WTC11 (cell line): ENCODE data around the gene GSTM4. TPM values are rescaled to one million over a fixed set of nuclear protein-coding genes. Genes with fewer than 3 reads are reported as not detected.

Experiments used
- ATAC-seq: fragments of 200-7000 bp; cut with Tn5 transposase; 2 replicates; pipeline ENCODE4 v1.10.0; 2021; ENCODE audit warnings: mild to moderate bottlenecking, moderate library complexity
- CTCF ChIA-PET: fragments of 300-600 bp; sonication (Branson Sonifier 250); formaldehyde crosslinking; loops from one replicate; lab custom pipeline; 2021; ENCODE audit warnings: antibody characterized with exemption; lab: Charles Lee
- POLR2A ChIA-PET: fragments of 350-600 bp; sonication (Branson Sonifier 250); formaldehyde crosslinking; loops from one replicate; lab custom pipeline; 2021; ENCODE audit warnings: antibody characterized with exemption; lab: Charles Lee
- DNase-seq: peaks from one replicate; pipeline ENCODE4 v3.0.0; 2021; ENCODE audit warnings: low spot score
- H3K27ac Mint-ChIP-seq: 2 replicates; pipeline ENCODE4 v1.8.0; 2021; ENCODE audit warnings: mixed read lengths
- H3K27me3 Mint-ChIP-seq: 2 replicates; pipeline ENCODE4 v1.8.0; 2021; ENCODE audit warnings: low read depth, mild to moderate bottlenecking, moderate library complexity, mixed read lengths
- H3K36me3 Mint-ChIP-seq: 2 replicates; pipeline ENCODE4 v1.8.0; 2021; ENCODE audit warnings: mixed read lengths
- H3K4me1 Mint-ChIP-seq: 2 replicates; pipeline ENCODE4 v1.8.0; 2022; ENCODE audit warnings: mixed read lengths
- H3K4me3 Mint-ChIP-seq: 2 replicates; pipeline ENCODE4 v1.8.0; 2021; ENCODE audit warnings: mild to moderate bottlenecking, moderate library complexity, mixed read lengths
- H3K9me3 Mint-ChIP-seq: 2 replicates; pipeline ENCODE4 v1.8.0; 2021; ENCODE audit warnings: mixed read lengths
- CREM ChIP-seq: sonication (generic); formaldehyde crosslinking; IDR thresholded peaks from 2 replicates; pipeline ENCODE4 v1.8.1; 2022; ENCODE audit warnings: mild to moderate bottlenecking, missing genetic modification reagents, moderate library complexity
- ETV6 ChIP-seq: sonication (generic); formaldehyde crosslinking; IDR thresholded peaks from 2 replicates; pipeline ENCODE4 v1.8.1; 2022; ENCODE audit warnings: mild to moderate bottlenecking, missing genetic modification reagents
- FOXP1 ChIP-seq: sonication (generic); formaldehyde crosslinking; IDR thresholded peaks from 2 replicates; pipeline ENCODE4 v1.8.0; 2022; ENCODE audit warnings: missing genetic modification reagents, mild to moderate bottlenecking, moderate library complexity, borderline replicate concordance
- GABPB1 ChIP-seq: sonication (generic); formaldehyde crosslinking; IDR thresholded peaks from 2 replicates; pipeline ENCODE4 v1.8.1; 2023; ENCODE audit warnings: mild to moderate bottlenecking, missing genetic modification reagents
- NFYB ChIP-seq: sonication (generic); formaldehyde crosslinking; conservative IDR thresholded peaks from 2 replicates; pipeline ENCODE4 v1.8.0; 2022; ENCODE audit warnings: low read depth, missing genetic modification reagents
- RORB ChIP-seq: fragments of 250-450 bp; sonication (Bioruptor Pico); IDR thresholded peaks from 2 replicates; pipeline ENCODE4 v1.9.0; 2021; ENCODE audit warnings: mild to moderate bottlenecking
- TEAD4 ChIP-seq: sonication (generic); formaldehyde crosslinking; IDR thresholded peaks from 2 replicates; pipeline ENCODE4 v1.8.0; 2022; ENCODE audit warnings: mild to moderate bottlenecking, missing genetic modification reagents
- ZNF219 ChIP-seq: sonication (generic); formaldehyde crosslinking; IDR thresholded peaks from 2 replicates; pipeline ENCODE4 v1.8.0; 2023; ENCODE audit warnings: missing genetic modification reagents, mild to moderate bottlenecking, borderline replicate concordance
- ZNF263 ChIP-seq: sonication (generic); formaldehyde crosslinking; IDR thresholded peaks from 2 replicates; pipeline ENCODE4 v1.8.1; 2022; ENCODE audit warnings: low read depth, mild to moderate bottlenecking, moderate library complexity, missing genetic modification reagents
- ZNF671 ChIP-seq: fragments of 250-450 bp; sonication (Bioruptor Pico); IDR thresholded peaks from 2 replicates; pipeline ENCODE4 v1.8.0; 2021; ENCODE audit warnings: mild to moderate bottlenecking
- total RNA-seq: library from RNA; stranded (reverse); gene quantifications from 3 replicates; pipeline ENCODE4 v1.2.3, GENCODE V29; 2021
- TF ChIP-seq, protein P1 (sequence below): sonication (generic); formaldehyde crosslinking; IDR thresholded peaks from 2 replicates; pipeline ENCODE4 v1.8.0; 2022; ENCODE audit warnings: mild to moderate bottlenecking, missing genetic modification reagents
- TF ChIP-seq, protein P2 (sequence below): sonication (generic); formaldehyde crosslinking; IDR thresholded peaks from 2 replicates; pipeline ENCODE4 v1.8.1; 2022; ENCODE audit warnings: missing genetic modification reagents, borderline replicate concordance
- TF ChIP-seq, protein P3 (sequence below): sonication (generic); formaldehyde crosslinking; IDR thresholded peaks from 2 replicates; pipeline ENCODE4 v1.8.1; 2023; ENCODE audit warnings: mild to moderate bottlenecking, moderate library complexity, missing genetic modification reagents
- TF ChIP-seq, protein P4 (sequence below): fragments of 250-450 bp; sonication (Bioruptor Pico); IDR thresholded peaks from 2 replicates; pipeline ENCODE4 v1.9.0; 2021; ENCODE audit warnings: moderate library complexity, mild to moderate bottlenecking, inconsistent platforms, borderline replicate concordance
- TF ChIP-seq, protein P5 (sequence below): sonication (generic); formaldehyde crosslinking; IDR thresholded peaks from 2 replicates; pipeline ENCODE4 v1.8.1; 2023; ENCODE audit warnings: mild to moderate bottlenecking, missing genetic modification reagents

The GSTM4 gene
- total RNA-seq, 1 experiment from 2014 or later: 16.7 TPM

DNA sequence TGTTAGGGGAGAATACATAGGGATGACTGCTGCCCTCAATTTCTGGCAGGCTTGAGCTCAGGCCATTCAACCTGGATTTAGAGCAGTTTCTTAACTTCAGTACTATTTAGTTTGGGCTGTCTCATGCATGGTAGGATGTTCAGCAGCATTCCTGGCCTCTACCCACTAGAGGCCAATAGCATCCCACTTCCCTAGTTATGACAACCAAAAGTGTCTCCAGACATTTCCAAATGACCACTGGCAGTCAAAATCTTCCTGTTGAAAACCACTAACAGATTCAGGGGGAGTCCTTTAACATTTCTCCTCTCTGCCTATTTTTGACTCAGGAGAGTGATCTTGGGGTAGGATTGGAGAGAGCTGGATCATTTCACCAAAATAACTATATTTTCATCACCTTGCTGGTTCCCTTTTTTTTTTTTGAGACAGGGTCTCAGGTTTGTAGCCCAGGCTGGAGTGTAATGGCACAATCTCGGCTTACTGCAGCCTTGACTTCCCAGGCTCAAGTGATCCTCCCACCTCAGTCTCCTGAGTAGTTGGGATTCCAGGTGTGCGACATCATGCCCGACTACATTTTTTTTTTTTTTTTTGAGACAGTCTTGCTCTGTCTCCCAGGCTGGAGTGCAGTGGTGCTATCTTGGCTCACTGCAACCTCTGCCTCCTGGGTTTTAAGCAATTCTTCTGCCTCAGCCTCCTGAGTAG is 45.1 kb upstream of the GSTM4 start (continued):
- TF ChIP-seq, protein P1, sequence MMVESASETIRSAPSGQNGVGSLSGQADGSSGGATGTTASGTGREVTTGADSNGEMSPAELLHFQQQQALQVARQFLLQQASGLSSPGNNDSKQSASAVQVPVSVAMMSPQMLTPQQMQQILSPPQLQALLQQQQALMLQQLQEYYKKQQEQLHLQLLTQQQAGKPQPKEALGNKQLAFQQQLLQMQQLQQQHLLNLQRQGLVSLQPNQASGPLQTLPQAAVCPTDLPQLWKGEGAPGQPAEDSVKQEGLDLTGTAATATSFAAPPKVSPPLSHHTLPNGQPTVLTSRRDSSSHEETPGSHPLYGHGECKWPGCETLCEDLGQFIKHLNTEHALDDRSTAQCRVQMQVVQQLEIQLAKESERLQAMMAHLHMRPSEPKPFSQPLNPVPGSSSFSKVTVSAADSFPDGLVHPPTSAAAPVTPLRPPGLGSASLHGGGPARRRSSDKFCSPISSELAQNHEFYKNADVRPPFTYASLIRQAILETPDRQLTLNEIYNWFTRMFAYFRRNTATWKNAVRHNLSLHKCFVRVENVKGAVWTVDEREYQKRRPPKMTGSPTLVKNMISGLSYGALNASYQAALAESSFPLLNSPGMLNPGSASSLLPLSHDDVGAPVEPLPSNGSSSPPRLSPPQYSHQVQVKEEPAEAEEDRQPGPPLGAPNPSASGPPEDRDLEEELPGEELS (CRISPR knock-in tag): no peak

DNA sequence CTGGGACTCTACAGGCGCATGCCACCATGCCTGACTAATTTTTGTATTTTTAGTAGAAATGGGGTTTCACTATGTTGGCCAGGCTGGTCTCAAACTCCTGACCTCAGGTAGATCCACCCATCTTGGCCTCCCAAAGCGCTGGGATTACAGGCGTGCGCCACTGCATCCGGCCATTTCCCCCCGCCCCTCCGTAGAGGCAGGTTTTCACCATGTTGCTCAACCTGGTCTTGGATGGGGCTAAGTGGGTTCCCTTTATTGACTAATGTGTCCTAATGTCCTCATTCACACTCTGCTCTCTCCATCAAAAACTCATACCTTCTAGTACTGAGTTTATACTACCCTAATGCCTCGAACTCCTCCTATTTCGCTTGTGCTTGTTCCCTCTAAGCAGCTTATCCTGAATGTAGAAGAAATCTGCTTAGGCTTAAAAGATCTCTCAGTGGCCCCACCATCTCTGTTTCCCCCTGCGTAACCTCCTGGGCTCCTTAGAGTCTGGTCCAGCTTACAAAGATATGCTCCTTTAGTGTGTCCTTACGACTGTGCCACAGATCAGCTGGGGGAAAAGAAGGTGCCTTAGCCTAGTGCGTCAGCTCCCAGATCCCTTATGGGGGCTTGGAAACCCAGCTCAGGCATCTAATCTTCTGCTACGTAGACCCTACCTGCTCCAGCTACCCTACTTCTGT is 44.5 kb upstream of the GSTM4 start:
- DNase-seq (no peak), ATAC-seq (no peak)
- no peak overlapping the region for H3K27ac Mint-ChIP-seq
- H3K36me3 Mint-ChIP-seq: no peaks in the 10 kb centered on the region
- ChIA-PET POLR2A (no interaction called here), CTCF (interaction anchor here (0.5 to 3.9 kb wide), 3 partner anchors 19 to 129 kb away, joined by 3 to 24 read pairs (median 10); no protein-coding TSS in a partner anchor)
- no peaks in the 10 kb centered on the region for H3K9me3 Mint-ChIP-seq
- H3K4me1 Mint-ChIP-seq: peaks cover 28% of the 10 kb centered on the region
- no peak for TF ChIP-seq ZNF219 (CRISPR knock-in tag)
- no peak for TF ChIP-seq NFYB
- no peak for TF ChIP-seq CREM (CRISPR knock-in tag)
- TF ChIP-seq ZNF671 (CRISPR knock-in tag): no peak
- TF ChIP-seq FOXP1 (CRISPR knock-in tag): no peak
- no peak for TF ChIP-seq ZNF263
- no peak for TF ChIP-seq ETV6 (CRISPR knock-in tag)
- no peak for TF ChIP-seq GABPB1 (CRISPR knock-in tag)
- TF ChIP-seq, protein P2, sequence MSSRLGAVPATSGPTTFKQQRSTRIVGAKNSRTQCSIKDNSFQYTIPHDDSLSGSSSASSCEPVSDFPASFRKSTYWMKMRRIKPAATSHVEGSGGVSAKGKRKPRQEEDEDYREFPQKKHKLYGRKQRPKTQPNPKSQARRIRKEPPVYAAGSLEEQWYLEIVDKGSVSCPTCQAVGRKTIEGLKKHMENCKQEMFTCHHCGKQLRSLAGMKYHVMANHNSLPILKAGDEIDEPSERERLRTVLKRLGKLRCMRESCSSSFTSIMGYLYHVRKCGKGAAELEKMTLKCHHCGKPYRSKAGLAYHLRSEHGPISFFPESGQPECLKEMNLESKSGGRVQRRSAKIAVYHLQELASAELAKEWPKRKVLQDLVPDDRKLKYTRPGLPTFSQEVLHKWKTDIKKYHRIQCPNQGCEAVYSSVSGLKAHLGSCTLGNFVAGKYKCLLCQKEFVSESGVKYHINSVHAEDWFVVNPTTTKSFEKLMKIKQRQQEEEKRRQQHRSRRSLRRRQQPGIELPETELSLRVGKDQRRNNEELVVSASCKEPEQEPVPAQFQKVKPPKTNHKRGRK (CRISPR knock-in tag): no peak
- no peak for TF ChIP-seq RORB (CRISPR knock-in tag)
- TF ChIP-seq, protein P3, sequence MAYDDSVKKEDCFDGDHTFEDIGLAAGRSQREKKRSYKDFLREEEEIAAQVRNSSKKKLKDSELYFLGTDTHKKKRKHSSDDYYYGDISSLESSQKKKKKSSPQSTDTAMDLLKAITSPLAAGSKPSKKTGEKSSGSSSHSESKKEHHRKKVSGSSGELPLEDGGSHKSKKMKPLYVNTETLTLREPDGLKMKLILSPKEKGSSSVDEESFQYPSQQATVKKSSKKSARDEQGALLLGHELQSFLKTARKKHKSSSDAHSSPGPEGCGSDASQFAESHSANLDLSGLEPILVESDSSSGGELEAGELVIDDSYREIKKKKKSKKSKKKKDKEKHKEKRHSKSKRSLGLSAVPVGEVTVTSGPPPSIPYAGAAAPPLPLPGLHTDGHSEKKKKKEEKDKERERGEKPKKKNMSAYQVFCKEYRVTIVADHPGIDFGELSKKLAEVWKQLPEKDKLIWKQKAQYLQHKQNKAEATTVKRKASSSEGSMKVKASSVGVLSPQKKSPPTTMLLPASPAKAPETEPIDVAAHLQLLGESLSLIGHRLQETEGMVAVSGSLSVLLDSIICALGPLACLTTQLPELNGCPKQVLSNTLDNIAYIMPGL: no peak
- TF ChIP-seq TEAD4 (CRISPR knock-in tag): no peak
- TF ChIP-seq, protein P4, sequence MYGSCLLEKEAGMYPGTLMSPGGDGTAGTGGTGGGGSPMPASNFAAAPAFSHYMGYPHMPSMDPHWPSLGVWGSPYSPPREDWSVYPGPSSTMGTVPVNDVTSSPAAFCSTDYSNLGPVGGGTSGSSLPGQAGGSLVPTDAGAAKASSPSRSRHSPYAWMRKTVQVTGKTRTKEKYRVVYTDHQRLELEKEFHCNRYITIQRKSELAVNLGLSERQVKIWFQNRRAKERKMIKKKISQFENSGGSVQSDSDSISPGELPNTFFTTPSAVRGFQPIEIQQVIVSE (CRISPR knock-in tag): no peak
- TF ChIP-seq, protein P5, sequence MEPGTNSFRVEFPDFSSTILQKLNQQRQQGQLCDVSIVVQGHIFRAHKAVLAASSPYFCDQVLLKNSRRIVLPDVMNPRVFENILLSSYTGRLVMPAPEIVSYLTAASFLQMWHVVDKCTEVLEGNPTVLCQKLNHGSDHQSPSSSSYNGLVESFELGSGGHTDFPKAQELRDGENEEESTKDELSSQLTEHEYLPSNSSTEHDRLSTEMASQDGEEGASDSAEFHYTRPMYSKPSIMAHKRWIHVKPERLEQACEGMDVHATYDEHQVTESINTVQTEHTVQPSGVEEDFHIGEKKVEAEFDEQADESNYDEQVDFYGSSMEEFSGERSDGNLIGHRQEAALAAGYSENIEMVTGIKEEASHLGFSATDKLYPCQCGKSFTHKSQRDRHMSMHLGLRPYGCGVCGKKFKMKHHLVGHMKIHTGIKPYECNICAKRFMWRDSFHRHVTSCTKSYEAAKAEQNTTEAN (CRISPR knock-in tag): no peak
- no peak overlapping the region for H3K4me3 Mint-ChIP-seq
- no peaks in the 10 kb centered on the region for H3K27me3 Mint-ChIP-seq
